ENCODE measurements around the gene SMIM30.

Gene SMIM30

GRCh38 chr7:113109718-113110117 lies 8.6 kb downstream of the SMIM30 start:
- no peak for DNase-seq

- no peak for DNase-seq
Measured at GRCh38 chr7:113100121-113100603, 18.2 kb downstream of the SMIM30 start.

- no peak for DNase-seq
Measured at GRCh38 chr7:113099284-113099919, 19.0 kb downstream of the SMIM30 start.

- no peak for DNase-seq
Measured at GRCh38 chr7:113094517-113095249, 23.7 kb downstream of the SMIM30 start.

GRCh38 chr7:113093561-113093960 lies 24.8 kb downstream of the SMIM30 start:
- DNase-seq, result no peak

GRCh38 chr7:113092762-113093161 lies 25.6 kb downstream of the SMIM30 start:
- DNase-seq, result no peak

GRCh38 chr7:113087071-113087998 lies 31.0 kb downstream of the SMIM30 start:
- peak in 1 of 56 donors; percentile 38 for DNase-seq

- peak in 46 of 56 donors; percentile 1 to 73 (median 34) for DNase-seq
Measured at GRCh38 chr7:113086431-113086888, 31.9 kb downstream of the SMIM30 start, which contains the start of gene GPR85. GPR85 (minus strand) TSS chr7:113086827; CDS start chr7:113084721, 2,106 bp downstream.

- DNase-seq, result peak in 26 of 56 donors; percentile 0 to 61 (median 29)
Measured at GRCh38 chr7:113085781-113086390, 32.5 kb downstream of the SMIM30 start.

- DNase-seq, result no peak
Measured at GRCh38 chr7:113084496-113085172, 33.7 kb downstream of the SMIM30 start.

GRCh38 chr7:113083816-113084495 lies 34.4 kb downstream of the SMIM30 start:
- peak in 1 of 56 donors; percentile 10 for DNase-seq

- DNase-seq, result peak in 4 of 56 donors; percentile 17 to 35 (median 25)
Measured at GRCh38 chr7:113083132-113083815, 35.1 kb downstream of the SMIM30 start.

GRCh38 chr7:113078331-113078730 lies 40.0 kb downstream of the SMIM30 start:
- DNase-seq, result no peak

GRCh38 chr7:113076703-113077102 lies 41.7 kb downstream of the SMIM30 start:
- DNase-seq, result no peak

GRCh38 chr7:113071465-113071864 lies 46.9 kb downstream of the SMIM30 start:
- DNase-seq, result no peak
